MM.1S (cell line): Measurements from ENCODE around the gene IL1RAPL2.

Experiments used
- DNase-seq: peaks from one replicate; pipeline ENCODE4 v3.0.0-alpha.2; 2015
- H2AFZ ChIP-seq: fragments of 300-600 bp; sonication (generic); 2 replicates; pipeline ENCODE4 v1.6.0; 2016; ENCODE audit warnings: antibody characterized with exemption, low read length
- H3F3A ChIP-seq: fragments of 300-600 bp; sonication (generic); 2 replicates; pipeline ENCODE4 v1.6.1; 2016; ENCODE audit warnings: mild to moderate bottlenecking, antibody characterized with exemption, low read length, moderate library complexity, mixed read lengths; ENCODE audit not compliant: insufficient read depth
- H3K27ac ChIP-seq: fragments of 300-600 bp; sonication (generic); 2 replicates; pipeline ENCODE4 v1.5.1; 2016; ENCODE audit warnings: mild to moderate bottlenecking, low read length
- H3K27me3 ChIP-seq: fragments of 300-600 bp; sonication (generic); replicated peaks from 2 replicates; pipeline ENCODE4 v1.6.0; 2016; ENCODE audit warnings: low read length; ENCODE audit not compliant: insufficient read depth
- H3K36me3 ChIP-seq: fragments of 300-600 bp; sonication (generic); replicated peaks from 2 replicates; pipeline ENCODE4 v1.6.1; 2016; ENCODE audit warnings: mild to moderate bottlenecking, low read length, mixed read lengths; ENCODE audit not compliant: insufficient read depth
- H3K4me1 ChIP-seq: fragments of 300-600 bp; sonication (generic); 2 replicates; pipeline ENCODE4 v1.6.1; 2016; ENCODE audit warnings: low read length, mixed read lengths
- H3K4me2 ChIP-seq: fragments of 300-600 bp; sonication (generic); 2 replicates; pipeline ENCODE4 v1.6.0; 2016; ENCODE audit warnings: low read depth, low read length
- H3K4me3 ChIP-seq: fragments of 300-600 bp; sonication (generic); 2 replicates; pipeline ENCODE4 v1.5.1; 2016; ENCODE audit warnings: low read length, mixed read lengths
- H3K79me2 ChIP-seq: fragments of 300-600 bp; sonication (generic); 2 replicates; pipeline ENCODE4 v1.6.1; 2016; ENCODE audit warnings: mixed run types, low read length, mixed read lengths
- H3K9ac ChIP-seq: fragments of 300-600 bp; sonication (generic); 2 replicates; pipeline ENCODE4 v1.6.1; 2016; ENCODE audit warnings: low read length, mixed read lengths
- H3K9me2 ChIP-seq: fragments of 300-600 bp; sonication (generic); replicated peaks from 2 replicates; pipeline ENCODE4 v1.6.1; 2016; ENCODE audit warnings: mild to moderate bottlenecking, low read length, mixed read lengths; ENCODE audit not compliant: insufficient read depth
- H3K9me3 ChIP-seq: fragments of 300-600 bp; sonication (generic); replicated peaks from 2 replicates; pipeline ENCODE4 v1.6.1; 2016; ENCODE audit warnings: mild to moderate bottlenecking, low read length, mixed read lengths; ENCODE audit not compliant: insufficient read depth
- H4K20me1 ChIP-seq: fragments of 300-600 bp; sonication (generic); 2 replicates; pipeline ENCODE4 v1.6.1; 2016; ENCODE audit warnings: mild to moderate bottlenecking, low read length, moderate library complexity, mixed read lengths; ENCODE audit not compliant: insufficient read depth
- EZH2 ChIP-seq: fragments of 300-600 bp; sonication (generic); optimal IDR thresholded peaks from 2 replicates; pipeline ENCODE3; 2017; ENCODE audit warnings: low read depth, mild to moderate bottlenecking, antibody characterized with exemption, low read length, mixed read lengths
- EZH2phosphoT487 ChIP-seq: fragments of 300-600 bp; sonication (generic); IDR thresholded peaks from 2 replicates; pipeline ENCODE4 v1.6.1; 2018; ENCODE audit warnings: antibody characterized with exemption, low read length
- TF ChIP-seq, protein P1 (sequence below): fragments of 300-600 bp; sonication (generic); IDR thresholded peaks from 2 replicates; pipeline ENCODE4 v1.5.1; 2016; ENCODE audit warnings: antibody characterized with exemption, low read length, mixed read lengths

IL1RAPL2 gene

GRCh38 chrX:105150557-105150956 lies 584.6 kb downstream of the IL1RAPL2 start:
- no peak overlapping the region for H3K4me3 ChIP-seq
- no peaks in the 10 kb centered on the region for H4K20me1 ChIP-seq
- no peak for TF ChIP-seq EZH2
- TF ChIP-seq, protein P1, sequence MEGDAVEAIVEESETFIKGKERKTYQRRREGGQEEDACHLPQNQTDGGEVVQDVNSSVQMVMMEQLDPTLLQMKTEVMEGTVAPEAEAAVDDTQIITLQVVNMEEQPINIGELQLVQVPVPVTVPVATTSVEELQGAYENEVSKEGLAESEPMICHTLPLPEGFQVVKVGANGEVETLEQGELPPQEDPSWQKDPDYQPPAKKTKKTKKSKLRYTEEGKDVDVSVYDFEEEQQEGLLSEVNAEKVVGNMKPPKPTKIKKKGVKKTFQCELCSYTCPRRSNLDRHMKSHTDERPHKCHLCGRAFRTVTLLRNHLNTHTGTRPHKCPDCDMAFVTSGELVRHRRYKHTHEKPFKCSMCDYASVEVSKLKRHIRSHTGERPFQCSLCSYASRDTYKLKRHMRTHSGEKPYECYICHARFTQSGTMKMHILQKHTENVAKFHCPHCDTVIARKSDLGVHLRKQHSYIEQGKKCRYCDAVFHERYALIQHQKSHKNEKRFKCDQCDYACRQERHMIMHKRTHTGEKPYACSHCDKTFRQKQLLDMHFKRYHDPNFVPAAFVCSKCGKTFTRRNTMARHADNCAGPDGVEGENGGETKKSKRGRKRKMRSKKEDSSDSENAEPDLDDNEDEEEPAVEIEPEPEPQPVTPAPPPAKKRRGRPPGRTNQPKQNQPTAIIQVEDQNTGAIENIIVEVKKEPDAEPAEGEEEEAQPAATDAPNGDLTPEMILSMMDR = no peak
- TF ChIP-seq EZH2phosphoT487 = no peak
- no peak overlapping the region for H2AFZ ChIP-seq
- no peaks in the 10 kb centered on the region for H3K9me2 ChIP-seq
- H3K4me2 ChIP-seq = no peak overlapping the region
- no peak for DNase-seq
- H3F3A ChIP-seq = no peaks in the 10 kb centered on the region
- H3K79me2 ChIP-seq = no peaks in the 10 kb centered on the region
- no peak overlapping the region for H3K27ac ChIP-seq
- no peaks in the 10 kb centered on the region for H3K36me3 ChIP-seq
- no peaks in the 10 kb centered on the region for H3K9me3 ChIP-seq
- H3K4me1 ChIP-seq = no peaks in the 10 kb centered on the region
- H3K27me3 ChIP-seq = no peaks in the 10 kb centered on the region
- H3K9ac ChIP-seq = no peak overlapping the region

GRCh38 chrX:105167233-105167632 lies 601.2 kb downstream of the IL1RAPL2 start:
- Histone ChIP-seq H3F3A (no peaks in the 10 kb centered on the region), H4K20me1 (no peaks in the 10 kb centered on the region), H3K79me2 (no peaks in the 10 kb centered on the region), H3K27me3 (no peaks in the 10 kb centered on the region), H3K27ac (no peak overlapping the region), H3K9me3 (no peaks in the 10 kb centered on the region), H3K9ac (no peak overlapping the region), H3K36me3 (no peaks in the 10 kb centered on the region), H2AFZ (no peak overlapping the region), H3K4me1 (no peaks in the 10 kb centered on the region), H3K9me2 (no peaks in the 10 kb centered on the region), H3K4me2 (no peak overlapping the region), H3K4me3 (no peak overlapping the region)
- DNase-seq = no peak
- TF ChIP-seq, protein P1 = no peak
- TF ChIP-seq EZH2phosphoT487 (no peak), EZH2 (no peak)

- Histone ChIP-seq H3K27ac (no peak overlapping the region), H3K4me1 (no peaks in the 10 kb centered on the region), H3K36me3 (no peaks in the 10 kb centered on the region), H4K20me1 (no peaks in the 10 kb centered on the region), H2AFZ (no peak overlapping the region), H3F3A (no peaks in the 10 kb centered on the region), H3K9ac (no peak overlapping the region), H3K4me3 (no peak overlapping the region), H3K79me2 (no peaks in the 10 kb centered on the region), H3K4me2 (no peak overlapping the region), H3K9me3 (no peaks in the 10 kb centered on the region), H3K27me3 (no peaks in the 10 kb centered on the region), H3K9me2 (no peaks in the 10 kb centered on the region)
- TF ChIP-seq EZH2phosphoT487 = no peak
- TF ChIP-seq, protein P1 = no peak
- no peak for TF ChIP-seq EZH2
- no peak for DNase-seq
Measured at GRCh38 chrX:105168577-105168976, 602.6 kb downstream of the IL1RAPL2 start.
